Central memory CD4-positive, alpha-beta T cell (primary cell): ENCODE results near the gene ARHGAP24.

Source experiments
- DNase-seq: peaks from one replicate; pipeline ENCODE4 v3.0.0; 2022

ARHGAP24 gene

GRCh38 chr4:85520765-85521749 is 46.1 kb downstream of the ARHGAP24 start:
- DNase-seq: no peak

- no peak for DNase-seq
Measured at GRCh38 chr4:85522277-85522676, 47.3 kb downstream of the ARHGAP24 start.

DNA sequence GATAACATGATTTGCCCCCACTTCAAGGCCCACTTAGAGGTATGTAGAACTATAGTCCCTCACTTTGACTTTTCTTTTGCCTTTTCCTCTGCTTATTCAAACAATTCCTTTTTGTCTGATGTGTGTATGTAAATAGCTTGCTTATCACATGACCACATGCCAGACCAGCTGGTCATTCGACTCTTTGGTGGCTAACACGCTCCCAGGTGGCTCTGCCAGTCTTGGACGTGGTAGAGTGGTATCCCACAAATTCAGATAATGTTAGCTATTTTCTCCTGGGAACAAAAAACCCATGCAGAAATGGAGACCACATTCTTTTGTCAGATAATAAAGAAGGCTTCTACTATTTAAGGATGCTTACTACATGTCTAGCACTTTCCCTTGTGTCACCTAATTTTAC is 47.9 kb downstream of the ARHGAP24 start:
- no peak for DNase-seq

DNA sequence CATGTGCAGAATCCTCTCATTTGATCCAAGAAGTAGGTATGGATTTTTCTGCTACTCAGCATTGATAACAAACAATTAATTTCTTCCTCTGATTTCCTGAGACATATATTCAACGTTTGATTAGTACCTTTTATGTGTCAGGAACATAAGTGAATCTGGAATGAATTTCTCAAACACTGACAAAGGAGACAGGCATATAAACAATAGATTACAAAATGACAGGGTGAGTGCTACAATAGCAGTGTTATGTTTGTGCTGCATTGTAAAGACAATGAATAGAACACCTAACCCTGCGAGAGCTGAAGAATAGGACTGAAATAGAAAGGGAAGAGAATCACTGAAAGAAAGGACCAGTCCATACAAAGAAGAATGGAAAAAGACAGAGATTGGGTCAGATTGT is 52.9 kb downstream of the ARHGAP24 start:
- no peak for DNase-seq

DNA sequence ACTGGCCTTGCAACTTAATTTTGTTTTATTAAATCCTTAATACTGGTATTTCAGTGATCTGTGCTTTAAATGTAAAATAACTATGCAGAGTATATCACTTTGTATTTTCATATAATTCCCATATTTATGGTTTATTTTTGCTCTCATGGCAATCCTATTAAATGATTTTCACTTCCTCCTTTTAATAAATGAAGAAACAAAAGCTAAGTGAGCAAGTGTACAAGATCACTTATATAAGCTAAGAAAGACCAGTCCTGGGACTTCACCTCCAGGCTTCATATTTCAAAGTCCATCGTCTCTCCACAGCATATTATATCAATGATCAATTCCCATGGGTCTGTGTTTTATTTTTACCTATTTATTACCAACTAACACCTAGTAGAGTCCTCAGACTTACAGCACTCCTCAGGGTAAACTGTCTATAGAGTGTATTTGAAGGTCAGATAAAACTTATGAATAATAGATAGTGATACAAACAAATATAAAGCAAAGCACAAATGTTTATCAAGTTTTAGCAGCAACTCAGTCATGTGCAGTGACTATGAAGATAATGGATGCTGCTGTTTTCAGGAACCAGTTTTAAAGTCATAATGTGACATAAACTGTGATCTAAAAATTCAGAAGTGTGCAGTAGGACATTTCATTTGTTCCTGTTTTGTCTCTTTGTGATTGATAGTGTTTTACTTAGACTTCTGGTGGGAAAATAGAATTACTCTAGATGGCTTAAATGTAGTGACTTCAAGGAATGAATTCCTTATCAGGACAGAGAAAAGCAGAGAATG is 56.8 kb downstream of the ARHGAP24 start:
- no peak for DNase-seq

GRCh38 chr4:85534120-85534519 is 59.2 kb downstream of the ARHGAP24 start:
- DNase-seq: no peak

GRCh38 chr4:85543832-85544231 is 68.9 kb downstream of the ARHGAP24 start:
- DNase-seq: no peak

DNA sequence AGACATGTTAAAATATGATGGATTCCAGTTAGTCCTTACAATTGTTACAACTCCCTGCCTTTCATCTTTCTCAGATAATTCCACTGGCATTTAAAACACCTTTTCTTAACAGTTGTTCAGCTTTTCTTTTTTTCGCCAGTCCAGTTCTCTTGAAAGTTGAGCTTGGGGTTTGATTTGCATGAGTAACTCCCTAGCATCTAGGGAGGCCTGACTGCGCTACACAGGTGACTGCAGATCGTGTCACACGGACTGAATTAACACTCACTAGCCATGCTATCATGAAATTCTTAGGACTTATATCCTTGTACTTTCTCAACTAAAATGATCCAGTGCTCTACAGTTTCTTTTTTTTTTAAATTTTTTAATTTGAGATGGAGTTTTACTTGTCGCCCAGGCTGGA is 69.8 kb downstream of the ARHGAP24 start:
- DNase-seq: no peak

DNA sequence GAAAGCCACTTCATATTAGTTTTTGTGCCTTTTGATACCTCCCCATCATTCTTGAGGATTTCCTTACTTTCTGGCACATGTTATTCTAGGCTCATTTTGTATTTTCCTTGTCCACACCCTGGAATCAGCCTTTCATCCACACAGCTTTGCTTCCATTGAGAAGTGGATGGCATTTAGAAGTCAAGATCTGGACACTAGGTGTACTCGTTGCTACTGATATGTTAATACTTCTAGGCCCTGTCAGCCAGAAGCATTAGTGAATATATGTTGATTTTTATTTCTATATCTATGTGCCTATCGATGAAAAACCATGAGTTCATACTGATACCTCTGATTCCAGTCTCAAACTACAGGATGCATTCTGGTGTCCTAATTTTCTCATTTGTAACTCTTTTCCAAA is 73.2 kb downstream of the ARHGAP24 start:
- DNase-seq: no peak

DNA sequence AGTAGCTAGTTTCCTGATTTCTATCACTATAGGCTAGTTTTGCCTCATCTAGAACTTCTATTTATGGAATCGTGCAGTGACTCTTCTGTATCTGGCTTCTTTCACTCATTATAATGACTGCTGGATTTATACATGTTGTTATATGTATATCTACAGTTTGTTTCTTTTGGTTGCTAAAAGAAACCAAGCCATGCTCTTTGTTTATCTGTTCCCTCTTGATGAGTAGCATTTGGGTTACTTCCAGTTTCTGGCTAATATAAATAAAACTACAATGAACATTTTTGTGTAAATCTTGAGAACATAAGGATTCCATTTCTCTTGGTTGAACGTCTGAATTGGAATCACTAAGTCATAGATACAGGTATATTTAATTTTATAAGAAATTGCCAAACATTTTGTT is 73.9 kb downstream of the ARHGAP24 start:
- DNase-seq: no peak

DNA sequence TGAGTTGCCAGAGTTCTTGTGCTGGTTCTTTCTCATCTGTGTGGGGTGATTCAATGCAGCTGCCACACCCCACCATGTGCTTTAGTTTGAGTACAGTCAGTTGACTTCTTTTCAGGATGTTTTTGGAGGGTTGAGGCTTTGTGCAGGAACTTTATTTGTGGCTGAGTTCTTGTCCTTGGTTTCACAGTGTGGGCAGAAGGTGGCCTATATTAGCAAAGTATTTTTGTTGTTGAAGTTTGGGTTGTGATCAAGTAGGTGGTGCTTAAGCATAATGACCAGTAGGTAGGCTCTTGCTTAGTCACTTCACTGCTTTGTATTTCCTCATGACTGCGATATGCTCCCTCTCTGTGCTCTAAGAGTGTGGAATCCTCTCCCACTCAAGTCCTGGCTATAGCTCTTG is 80.3 kb downstream of the ARHGAP24 start:
- no peak for DNase-seq

DNA sequence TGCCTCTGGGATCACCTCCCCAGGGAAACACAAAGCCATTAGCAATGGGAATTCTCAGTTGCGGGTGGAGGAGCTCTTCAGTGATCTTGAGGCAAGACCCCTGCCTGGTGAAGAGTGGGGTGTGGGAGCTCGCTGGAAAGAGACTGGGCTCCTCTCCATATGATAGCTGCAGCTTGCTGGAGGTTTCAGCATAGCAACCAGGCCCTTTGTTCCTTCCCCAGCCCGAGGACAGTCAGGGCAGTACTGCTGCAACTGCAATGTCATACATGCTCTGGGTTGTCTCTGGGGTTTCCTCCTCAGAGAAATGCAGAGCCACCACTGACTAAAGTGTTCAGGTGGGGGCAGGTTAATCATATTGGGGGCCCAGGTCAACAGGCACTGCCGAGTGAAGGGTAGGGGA is 81.3 kb downstream of the ARHGAP24 start:
- DNase-seq: no peak

DNA sequence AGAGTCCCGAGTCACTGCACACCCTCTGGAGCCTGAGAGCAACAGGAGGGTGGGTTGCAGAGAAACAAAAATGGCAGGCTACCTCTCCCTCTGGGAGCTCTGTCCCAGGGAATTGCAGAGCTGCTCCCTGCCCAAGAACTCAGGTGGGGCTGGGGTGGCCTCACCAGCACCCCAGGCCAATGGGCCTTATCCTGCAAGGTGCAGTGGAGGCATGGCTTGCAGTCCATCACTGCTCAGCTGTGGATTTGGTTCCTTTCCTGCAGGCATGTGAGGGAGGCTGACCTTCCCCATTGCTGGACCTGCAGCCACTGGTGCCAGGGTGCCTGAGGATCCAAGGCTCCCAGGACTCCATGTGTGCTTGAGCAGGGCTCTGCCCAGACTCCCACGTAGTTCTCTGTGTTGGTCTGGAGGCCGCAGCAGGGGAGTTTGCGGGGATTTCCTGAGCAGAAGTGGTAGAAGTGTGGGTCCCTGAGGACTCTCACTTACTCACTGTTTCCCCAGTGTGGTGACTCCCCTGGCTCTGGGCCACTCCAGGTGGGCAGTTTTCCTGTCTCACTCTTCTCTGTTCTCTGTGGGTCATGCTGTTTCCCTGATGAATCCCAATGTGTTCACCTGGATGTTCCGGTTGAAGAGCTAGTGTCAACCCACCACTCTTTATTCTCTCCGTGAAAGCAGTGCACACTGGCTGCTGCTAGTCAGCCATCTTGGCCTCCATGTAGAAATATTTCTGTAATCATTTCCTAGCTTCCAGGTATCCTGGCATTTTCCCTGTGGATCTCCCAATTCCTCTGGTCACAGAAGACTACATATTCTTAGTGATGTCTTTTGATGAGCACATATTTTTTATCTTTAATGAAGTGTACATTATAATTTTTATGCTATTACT is 82.3 kb downstream of the ARHGAP24 start:
- DNase-seq: no peak

DNA sequence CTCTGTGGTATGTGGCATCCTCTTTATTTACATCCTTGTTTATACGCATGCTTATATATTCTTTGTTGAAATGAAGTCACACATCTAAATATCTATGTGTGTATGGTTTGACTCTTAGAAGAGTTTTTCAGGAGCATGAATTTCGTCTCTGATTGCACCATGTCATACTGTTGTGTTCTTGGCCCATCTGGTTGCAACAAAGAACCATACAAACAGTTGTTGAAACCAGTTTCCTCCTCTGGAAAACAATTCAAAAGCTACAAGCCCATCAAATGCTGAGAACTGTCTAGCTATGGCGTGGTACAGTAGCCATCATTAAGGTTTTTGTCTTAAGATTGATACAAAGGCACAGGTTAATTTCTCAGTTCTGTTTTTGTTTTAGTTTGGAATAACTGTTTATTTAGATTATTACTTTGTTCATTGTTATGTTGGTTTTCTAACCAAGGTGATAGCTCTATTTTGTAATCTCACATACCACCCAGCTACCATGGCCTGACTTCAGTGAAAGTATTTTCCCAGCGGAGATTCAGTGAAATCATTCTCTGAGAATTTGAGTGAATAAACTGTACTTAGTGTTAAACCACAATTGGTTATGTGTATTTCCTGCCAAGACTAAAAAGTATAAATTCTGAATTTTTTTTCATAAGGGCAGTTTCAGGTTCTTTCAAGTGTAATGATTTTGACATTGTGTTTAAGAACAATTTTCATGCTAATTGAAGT is 91.0 kb downstream of the ARHGAP24 start:
- DNase-seq: no peak

DNA sequence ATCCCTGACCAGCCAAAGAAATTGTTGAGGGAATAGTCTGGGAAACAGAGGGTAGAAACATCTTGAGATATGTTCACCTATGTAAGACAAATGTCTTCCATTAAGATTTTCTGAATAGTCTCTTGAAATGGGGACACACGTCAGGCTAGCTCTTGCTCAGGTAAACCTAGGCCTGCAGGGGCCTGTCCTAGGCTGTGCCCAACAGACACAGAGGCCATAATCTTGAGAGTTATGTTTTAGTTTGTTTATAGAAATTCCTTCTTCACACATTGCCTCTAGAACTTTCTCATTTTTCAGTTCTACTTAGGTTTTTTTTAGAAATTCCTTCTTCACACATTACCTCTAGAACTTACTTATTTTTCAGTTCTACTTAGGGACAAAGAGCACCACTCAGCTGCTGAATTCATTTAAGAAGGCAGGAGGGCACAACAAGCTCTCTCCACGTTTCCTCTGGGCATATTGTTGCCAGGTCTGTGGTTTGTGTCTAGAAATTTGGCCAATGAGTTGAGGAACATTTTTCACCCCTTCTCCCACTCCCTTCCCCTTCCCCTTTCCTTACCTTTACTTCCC is 94.9 kb downstream of the ARHGAP24 start:
- DNase-seq: no peak

- DNase-seq: no peak
Measured at GRCh38 chr4:85570388-85570787, 95.4 kb downstream of the ARHGAP24 start.

DNA sequence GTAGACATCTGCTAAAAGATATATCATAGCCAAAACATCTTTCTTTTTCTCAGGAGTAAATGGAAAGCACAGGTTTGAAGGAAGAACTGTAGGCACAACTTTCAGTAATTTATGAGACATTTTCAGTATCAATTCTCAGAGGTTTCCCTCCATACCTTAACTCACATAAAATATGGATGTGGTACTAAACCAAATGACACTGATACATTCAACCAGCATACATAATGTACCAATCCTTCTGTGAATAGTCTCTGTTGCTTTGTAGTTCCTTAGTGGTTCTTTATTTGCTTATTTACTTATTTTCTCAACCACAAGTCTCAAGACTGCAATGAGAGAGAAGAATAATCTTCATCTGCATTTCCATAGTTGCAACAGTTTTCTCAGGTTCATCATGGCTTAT is 96.1 kb downstream of the ARHGAP24 start:
- DNase-seq: no peak

- no peak for DNase-seq
Measured at GRCh38 chr4:85573270-85573669, 98.3 kb downstream of the ARHGAP24 start.

DNA sequence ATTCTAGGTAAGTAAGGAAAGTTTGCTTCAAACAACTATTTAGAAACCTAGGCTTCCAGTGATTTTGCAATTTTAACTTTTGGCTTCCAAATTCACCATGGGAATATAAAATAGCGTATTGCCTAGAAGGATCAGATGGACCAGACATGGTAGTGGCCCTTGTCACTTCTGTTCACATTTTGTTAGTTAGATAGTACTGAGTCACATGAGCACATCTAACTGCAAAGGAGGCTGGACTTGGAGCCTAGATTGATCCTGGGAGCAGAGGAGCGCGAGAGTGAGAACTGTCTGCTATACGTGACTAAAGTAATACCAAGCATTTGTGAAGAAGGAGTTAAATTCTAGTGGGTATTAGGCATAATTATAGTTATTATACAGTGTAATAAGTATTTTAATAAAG is 102.4 kb downstream of the ARHGAP24 start:
- no peak for DNase-seq

DNA sequence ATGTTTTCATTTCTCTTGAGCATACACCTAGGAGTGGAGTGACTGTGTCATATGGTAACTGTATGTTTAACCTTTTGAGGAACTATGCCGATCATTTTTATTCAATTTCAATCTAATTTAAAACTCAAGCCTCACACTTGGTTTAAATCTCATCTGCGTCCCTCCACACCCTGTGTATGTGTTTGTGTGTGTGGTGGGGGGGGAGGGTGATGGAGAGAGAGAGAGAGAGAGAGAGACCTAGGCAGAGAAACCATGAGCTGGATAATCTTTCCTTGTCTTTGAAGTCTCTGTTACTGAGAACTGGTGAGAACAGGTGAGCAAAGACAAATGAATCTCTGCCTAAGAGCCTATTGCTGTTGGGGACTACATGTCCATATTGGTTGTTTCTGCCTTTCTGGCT is 105.0 kb downstream of the ARHGAP24 start:
- DNase-seq: no peak

DNA sequence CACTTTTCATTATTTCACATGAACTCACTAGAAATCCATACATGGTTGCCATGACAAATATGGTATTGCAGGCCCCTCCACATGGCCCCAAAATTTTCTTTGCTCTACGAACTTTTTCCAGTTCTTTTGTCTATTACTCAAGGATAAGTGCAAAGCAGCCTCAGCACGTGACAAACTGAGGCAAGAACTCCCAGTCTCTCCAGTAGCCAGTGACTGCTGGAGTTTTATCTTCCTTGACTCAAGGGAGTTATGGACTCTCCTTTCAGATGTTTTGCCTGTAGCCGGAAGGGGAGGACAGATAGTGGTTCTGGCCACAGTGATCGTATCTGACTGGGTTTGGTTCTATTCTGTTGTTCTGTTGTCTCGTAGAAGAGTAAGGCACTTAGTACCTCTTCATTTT is 105.5 kb downstream of the ARHGAP24 start:
- no peak for DNase-seq

DNA sequence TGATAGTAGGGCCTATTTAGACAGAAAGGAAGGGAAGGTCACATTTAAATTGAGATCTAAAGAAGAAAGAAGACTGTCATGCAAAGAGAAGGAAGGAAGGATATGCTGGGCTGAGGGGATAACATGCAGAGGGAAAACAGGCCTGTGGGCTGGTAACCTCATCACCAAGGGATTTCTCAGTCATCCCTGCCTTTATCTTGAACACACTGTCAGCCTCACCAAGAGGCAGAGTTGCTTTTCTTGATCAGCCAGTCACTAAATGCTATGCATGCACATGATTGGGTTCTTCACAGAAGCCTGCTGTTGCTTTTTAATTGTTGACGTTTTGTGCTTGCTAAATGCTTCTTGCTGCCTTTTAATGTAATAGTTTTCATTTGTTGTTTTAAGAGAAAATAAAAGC is 113.0 kb downstream of the ARHGAP24 start:
- DNase-seq: no peak
